Measurements from ENCODE around the gene AIFM2. TPM values are rescaled to one million over a fixed set of nuclear protein-coding genes. Genes with fewer than 3 reads are reported as not detected.
"Not testable (repeated sequence)": the region's sequence is repeated elsewhere in the genome, so short reads cannot be mapped to it uniquely, and the experiment has no call there.

The AIFM2 gene
- total RNA-seq (2014; rRNA removed; shearing (Covaris generic)), result 0.74 and 0.78 TPM in 2 replicates

GRCh38 chr10:70132098-70133029 lies at the start of gene AIFM2:
Gene AIFM2, minus strand, starts transcription at chr10:70132825. Its CDS starts 8,741 bp downstream, at chr10:70124084.
- in situ Hi-C loops (cut with HindIII; ENCODE audit: low sequenced_read_pairs), result no loop called here
- peak; percentile 25 for DNase-seq (ENCODE audit: low spot score)

GRCh38 chr10:70179209-70179608 lies 46.6 kb upstream of the AIFM2 start:
- DNase-seq (ENCODE audit: low spot score); in situ Hi-C loops (cut with HindIII; ENCODE audit: low sequenced_read_pairs): not testable (repeated sequence)

- no peak for DNase-seq (ENCODE audit: low spot score)
- in situ Hi-C loops (cut with HindIII; ENCODE audit: low sequenced_read_pairs), result no loop called here
Observed at GRCh38 chr10:70178139-70178725, 45.6 kb upstream of the AIFM2 start.

GRCh38 chr10:70176441-70176840 lies 43.8 kb upstream of the AIFM2 start:
- in situ Hi-C loops (cut with HindIII; ENCODE audit: low sequenced_read_pairs), result no loop called here
- DNase-seq (ENCODE audit: low spot score), result no peak

DNA sequence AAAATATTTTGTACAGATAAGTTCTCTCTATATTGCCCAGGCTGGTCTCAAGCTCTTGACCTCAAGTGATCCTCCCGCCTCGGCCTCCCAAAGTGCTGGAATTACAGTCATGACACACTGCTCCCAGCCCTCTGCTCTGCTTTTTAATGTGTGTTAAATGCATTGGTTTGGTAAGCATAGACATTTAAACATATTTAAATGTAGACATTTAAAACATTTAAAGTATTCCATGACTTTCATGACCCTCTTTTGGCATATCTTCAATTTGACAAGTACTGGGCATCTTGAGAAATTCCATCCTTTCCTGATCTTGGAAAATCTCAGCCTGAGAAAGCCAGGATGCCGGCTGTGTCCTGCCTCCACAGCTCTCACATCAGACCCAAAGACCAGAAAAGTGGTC lies 42.9 kb upstream of the AIFM2 start:
- in situ Hi-C loops (cut with HindIII; ENCODE audit: low sequenced_read_pairs), result no loop called here
- DNase-seq (ENCODE audit: low spot score), result no peak

DNA sequence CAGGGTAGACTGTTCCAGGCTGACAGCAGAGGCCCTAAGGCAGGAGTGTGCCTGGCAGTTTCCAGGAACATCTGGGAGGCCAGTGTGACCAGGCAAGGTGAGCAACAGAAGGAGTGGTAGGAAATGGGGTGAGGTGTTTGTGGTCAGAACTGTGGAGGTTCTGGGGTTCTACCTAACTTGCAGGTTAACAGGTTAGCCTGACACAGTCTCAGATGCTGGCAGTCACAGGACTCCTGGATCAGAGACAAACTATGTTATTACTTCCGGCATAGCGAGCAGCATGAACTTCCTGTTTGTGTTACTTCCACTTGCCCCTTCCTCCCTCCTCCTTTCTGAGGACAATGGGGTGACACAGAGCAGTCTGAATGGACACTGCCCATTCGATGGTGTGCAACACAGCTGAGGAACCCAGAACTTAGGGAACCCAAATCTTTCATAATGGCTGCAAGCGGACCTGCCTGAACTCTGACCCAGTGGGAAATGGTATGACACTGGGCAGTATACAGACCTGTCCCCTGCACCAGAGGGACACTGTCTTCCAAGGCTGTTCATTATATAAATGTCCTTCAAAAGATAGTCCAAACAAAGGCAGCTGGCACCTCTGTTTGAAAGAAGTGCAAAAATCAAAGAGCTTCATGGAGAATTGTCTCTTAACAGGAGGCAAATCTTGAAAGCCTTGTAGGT lies 41.6 kb upstream of the AIFM2 start:
- no peak for DNase-seq (ENCODE audit: low spot score)
- in situ Hi-C loops (cut with HindIII; ENCODE audit: low sequenced_read_pairs), result no loop called here

DNA sequence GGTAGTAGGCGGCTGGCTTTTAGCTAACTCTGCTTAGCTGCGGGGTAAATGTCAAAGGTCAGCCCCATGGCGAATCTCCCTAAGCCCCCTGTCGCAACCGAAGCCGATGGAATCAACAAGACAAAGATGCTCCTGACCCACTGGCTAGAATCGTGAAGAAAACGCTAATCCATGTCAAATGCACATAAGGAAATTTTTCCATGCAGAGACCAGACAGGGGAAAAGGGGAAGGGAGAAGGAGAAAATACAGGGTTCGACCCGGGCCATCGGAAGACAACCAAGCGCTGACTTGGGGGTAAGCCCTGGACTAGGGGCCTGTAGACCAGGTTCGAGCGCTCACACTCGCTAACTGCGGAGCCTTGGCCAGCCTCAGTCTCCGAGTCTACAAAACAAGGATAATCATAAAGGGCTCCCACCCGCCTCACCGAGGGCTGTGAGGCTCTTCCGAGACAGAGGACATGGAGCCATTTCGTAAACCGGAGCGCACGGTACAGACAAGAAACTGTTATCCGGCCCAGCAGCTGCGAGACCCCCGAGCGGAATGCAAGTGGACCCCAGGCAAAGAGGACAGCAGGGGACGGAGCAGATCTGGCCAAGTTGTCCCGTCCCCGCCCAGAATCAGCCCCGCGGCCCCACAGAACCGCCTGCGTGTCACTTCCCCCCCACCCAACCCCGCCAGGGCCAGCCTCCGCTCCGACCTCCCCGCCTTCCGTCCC lies 37.2 kb upstream of the AIFM2 start:
- DNase-seq (ENCODE audit: low spot score), result no peak
- in situ Hi-C loops (cut with HindIII; ENCODE audit: low sequenced_read_pairs), result no loop called here

- in situ Hi-C loops (cut with HindIII; ENCODE audit: low sequenced_read_pairs), result no loop called here
- no peak for DNase-seq (ENCODE audit: low spot score)
Observed at GRCh38 chr10:70169011-70169410, 36.4 kb upstream of the AIFM2 start.

DNA sequence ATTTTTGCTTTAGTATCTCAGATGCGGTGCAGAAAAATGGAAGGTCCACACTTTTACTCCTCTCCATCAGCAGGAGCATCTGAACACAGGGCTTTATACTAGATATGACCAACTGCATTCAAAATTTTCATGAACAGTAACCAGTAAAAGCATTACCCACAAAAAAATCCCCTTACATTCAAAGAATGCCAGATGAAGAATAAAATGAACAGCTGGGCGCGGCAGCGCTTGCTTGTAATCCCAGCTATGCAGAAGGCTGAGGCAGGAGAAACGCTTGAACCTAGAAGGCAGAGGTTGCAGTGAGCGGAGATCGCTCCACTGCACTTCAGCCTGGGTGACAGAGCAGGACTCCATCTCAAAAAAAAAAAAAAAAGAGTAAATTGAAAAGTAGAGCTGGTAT lies 34.6 kb upstream of the AIFM2 start:
- in situ Hi-C loops (cut with HindIII; ENCODE audit: low sequenced_read_pairs), result no loop called here
- no peak for DNase-seq (ENCODE audit: low spot score)

DNA sequence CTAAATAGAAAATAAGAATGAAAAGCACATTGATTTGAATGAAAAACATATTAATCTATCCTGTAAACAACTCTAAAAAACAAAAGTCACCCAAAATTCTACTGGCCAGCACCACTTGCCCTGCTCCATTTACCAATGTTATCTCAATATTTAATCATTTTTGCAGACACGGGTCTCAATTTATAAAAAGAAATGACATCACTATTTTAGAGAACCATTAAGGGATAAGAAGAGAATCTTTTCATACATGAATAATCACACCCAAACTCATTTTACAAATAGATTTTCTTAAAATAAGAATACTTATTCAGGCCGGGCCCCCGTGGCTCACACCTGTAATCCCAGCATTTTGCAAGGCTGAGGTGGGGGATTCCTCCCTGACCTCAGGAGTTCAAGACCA lies 33.8 kb upstream of the AIFM2 start:
- in situ Hi-C loops (cut with HindIII; ENCODE audit: low sequenced_read_pairs), result no loop called here
- DNase-seq (ENCODE audit: low spot score), result no peak

GRCh38 chr10:70164163-70164562 lies 31.5 kb upstream of the AIFM2 start:
- DNase-seq (ENCODE audit: low spot score), result no peak
- in situ Hi-C loops (cut with HindIII; ENCODE audit: low sequenced_read_pairs), result no loop called here

- in situ Hi-C loops (cut with HindIII; ENCODE audit: low sequenced_read_pairs), result no loop called here
- no peak for DNase-seq (ENCODE audit: low spot score)
Observed at GRCh38 chr10:70163448-70163847, 30.8 kb upstream of the AIFM2 start.

DNA sequence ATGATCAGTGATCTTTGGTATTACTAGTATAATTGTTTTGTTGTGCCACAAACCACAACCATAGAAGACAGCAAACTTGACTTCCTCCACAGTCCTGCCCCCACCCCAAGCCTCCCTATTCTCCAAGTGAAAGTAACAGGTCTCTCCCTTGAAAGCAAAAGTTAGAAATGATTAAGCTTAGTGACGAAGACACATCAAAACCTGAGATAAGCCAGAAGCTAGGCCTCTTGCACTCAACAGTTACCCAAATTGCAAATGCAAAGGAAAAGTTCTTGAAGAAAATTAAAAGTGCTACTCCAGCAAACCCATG lies 30.2 kb upstream of the AIFM2 start:
- DNase-seq (ENCODE audit: low spot score), result no peak
- in situ Hi-C loops (cut with HindIII; ENCODE audit: low sequenced_read_pairs), result no loop called here

DNA sequence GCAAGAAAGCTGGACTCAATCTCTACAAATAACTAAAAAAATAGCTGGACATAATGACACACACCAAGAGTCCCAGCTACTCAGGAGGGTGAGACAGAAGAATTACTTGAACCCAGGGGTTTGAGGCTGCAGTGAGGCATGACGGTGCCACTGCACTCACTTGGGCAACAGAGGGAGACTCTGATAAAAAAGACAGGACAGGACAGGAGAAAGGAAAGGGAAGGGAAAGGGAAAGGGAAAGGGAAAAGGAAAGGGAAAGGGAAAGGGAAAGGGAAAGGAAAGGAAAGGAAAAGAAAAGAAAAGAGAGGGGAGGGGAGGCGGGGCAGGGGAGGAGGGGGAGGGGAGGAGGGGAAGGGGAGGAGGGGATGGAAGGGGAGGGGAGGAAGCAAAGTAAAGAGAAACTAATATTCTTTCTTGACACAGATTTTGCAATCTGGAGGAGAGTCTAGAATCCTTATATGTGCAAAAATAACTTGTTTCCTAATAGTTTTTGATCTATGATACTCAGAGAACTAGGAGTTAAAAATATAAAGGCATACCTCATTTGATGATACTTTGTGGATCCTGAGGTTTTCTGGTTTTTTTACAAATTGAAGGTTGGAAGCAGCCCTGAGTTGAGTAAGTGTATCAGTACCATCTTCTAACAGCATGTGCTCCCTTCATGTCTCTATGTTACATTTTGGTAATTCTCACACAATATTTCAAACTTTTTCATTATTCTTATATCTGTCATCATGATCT lies 29.7 kb upstream of the AIFM2 start:
- DNase-seq (ENCODE audit: low spot score), result no peak
- in situ Hi-C loops (cut with HindIII; ENCODE audit: low sequenced_read_pairs), result no loop called here

- in situ Hi-C loops (cut with HindIII; ENCODE audit: low sequenced_read_pairs), result no loop called here
- no peak for DNase-seq (ENCODE audit: low spot score)
Observed at GRCh38 chr10:70160798-70161197, 28.2 kb upstream of the AIFM2 start.

DNA sequence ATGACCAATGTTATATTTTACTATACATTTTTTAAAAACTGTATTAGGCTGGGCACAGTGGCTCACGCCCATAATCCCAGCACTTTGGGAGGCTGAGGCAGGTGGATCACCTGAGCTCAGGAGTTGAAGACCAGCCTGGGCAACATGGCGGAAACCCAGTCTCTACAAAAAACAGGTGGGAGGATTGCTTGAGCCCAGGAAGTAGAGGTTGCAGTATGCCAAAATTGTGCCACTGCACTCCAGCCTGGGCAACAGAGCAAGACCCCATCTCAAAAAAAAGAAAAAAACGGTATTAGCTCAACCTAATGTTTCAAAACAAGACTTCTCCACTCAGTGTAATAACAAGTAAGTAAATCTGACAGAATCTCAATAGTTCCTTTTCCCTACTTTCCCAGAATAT lies 26.7 kb upstream of the AIFM2 start:
- in situ Hi-C loops (cut with HindIII; ENCODE audit: low sequenced_read_pairs); DNase-seq (ENCODE audit: low spot score): not testable (repeated sequence)

- DNase-seq (ENCODE audit: low spot score), result no peak
- in situ Hi-C loops (cut with HindIII; ENCODE audit: low sequenced_read_pairs), result no loop called here
Observed at GRCh38 chr10:70158113-70158512, 25.5 kb upstream of the AIFM2 start.

GRCh38 chr10:70155255-70155838 lies 22.7 kb upstream of the AIFM2 start:
- in situ Hi-C loops (cut with HindIII; ENCODE audit: low sequenced_read_pairs), result no loop called here
- no peak for DNase-seq (ENCODE audit: low spot score)

DNA sequence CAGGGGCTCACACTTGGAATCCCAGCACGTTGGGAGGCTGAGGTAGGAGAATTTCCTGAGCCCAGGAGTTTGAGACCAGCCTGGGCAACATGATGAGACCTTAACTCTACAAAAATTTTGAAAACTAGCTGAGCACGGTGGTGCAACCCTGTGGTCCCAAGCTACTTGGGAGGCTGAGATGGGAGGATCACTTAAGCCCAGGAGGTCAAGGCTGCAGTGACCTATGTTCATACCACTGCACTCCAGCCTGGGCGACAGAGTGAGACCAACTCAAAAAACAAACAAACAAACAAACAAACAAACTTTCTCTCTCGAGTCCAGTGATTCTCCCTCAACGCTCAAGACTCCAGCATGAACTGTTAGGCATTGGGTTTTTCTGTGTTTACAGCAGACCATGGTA lies 15.9 kb upstream of the AIFM2 start:
- in situ Hi-C loops (cut with HindIII; ENCODE audit: low sequenced_read_pairs), result no loop called here
- DNase-seq (ENCODE audit: low spot score), result no peak
